ENCODE results near the gene PDE5A. TPM values are rescaled to one million over a fixed set of nuclear protein-coding genes. Genes with fewer than 3 reads are reported as not detected.

Gene PDE5A
- polyA plus RNA-seq, 1 of the 3 experiments (the other 2 are of a cell fraction) = 6.4 TPM

GRCh38 chr4:119580293-119580692, 48.3 kb downstream of the PDE5A start:
- Histone ChIP-seq H3K4me3 (ENCODE audit: low read depth in 2 of 2, low read length in 1 of 2) (no peak overlapping the region), H3K4me2 (no peak overlapping the region), H3K9me3 (no peaks in the 10 kb centered on the region), H3K27me3 (ENCODE audit: insufficient read depth) (no peaks in the 10 kb centered on the region), H3K4me1 (ENCODE audit: control insufficient read depth in 1 of 2, insufficient read depth in 2 of 2, low read depth in 1 of 2, low read length in 1 of 2) (no peaks in the 10 kb centered on the region), H3K79me2 (ENCODE audit: insufficient read depth) (no peaks in the 10 kb centered on the region), H2AFZ (ENCODE audit: low read depth) (no peak overlapping the region), H3F3A (replicated peaks; ENCODE audit: insufficient read depth) (no peaks in the 10 kb centered on the region), H4K20me1 (ENCODE audit: insufficient read depth) (no peaks in the 10 kb centered on the region), H3K36me3 (replicated peaks in 1 of 2; ENCODE audit: control insufficient read depth in 1 of 2, insufficient read depth in 2 of 2, low read length in 1 of 2) (no peaks in the 10 kb centered on the region), H3K9me2 (no peaks in the 10 kb centered on the region), H3K27ac (ENCODE audit: low read depth in 2 of 2, low read length in 1 of 2) (no peak overlapping the region), H3K9ac (no peak overlapping the region)
- ChIA-PET POLR2A (no interaction called here), CTCF (interaction anchor here (0.9 to 1.4 kb wide), 2 partner anchors 25 to 47 kb away, joined by 3 read pairs; no protein-coding TSS in a partner anchor)
- TF ChIP-seq, protein P1, sequence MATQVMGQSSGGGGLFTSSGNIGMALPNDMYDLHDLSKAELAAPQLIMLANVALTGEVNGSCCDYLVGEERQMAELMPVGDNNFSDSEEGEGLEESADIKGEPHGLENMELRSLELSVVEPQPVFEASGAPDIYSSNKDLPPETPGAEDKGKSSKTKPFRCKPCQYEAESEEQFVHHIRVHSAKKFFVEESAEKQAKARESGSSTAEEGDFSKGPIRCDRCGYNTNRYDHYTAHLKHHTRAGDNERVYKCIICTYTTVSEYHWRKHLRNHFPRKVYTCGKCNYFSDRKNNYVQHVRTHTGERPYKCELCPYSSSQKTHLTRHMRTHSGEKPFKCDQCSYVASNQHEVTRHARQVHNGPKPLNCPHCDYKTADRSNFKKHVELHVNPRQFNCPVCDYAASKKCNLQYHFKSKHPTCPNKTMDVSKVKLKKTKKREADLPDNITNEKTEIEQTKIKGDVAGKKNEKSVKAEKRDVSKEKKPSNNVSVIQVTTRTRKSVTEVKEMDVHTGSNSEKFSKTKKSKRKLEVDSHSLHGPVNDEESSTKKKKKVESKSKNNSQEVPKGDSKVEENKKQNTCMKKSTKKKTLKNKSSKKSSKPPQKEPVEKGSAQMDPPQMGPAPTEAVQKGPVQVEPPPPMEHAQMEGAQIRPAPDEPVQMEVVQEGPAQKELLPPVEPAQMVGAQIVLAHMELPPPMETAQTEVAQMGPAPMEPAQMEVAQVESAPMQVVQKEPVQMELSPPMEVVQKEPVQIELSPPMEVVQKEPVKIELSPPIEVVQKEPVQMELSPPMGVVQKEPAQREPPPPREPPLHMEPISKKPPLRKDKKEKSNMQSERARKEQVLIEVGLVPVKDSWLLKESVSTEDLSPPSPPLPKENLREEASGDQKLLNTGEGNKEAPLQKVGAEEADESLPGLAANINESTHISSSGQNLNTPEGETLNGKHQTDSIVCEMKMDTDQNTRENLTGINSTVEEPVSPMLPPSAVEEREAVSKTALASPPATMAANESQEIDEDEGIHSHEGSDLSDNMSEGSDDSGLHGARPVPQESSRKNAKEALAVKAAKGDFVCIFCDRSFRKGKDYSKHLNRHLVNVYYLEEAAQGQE (IDR thresholded peaks at IDR 0.05; ENCODE audit: low read depth, low read length) = no peak
- no peak for TF ChIP-seq MXI1 (IDR thresholded peaks at IDR 0.05; ENCODE audit: low read depth, low read length)
- DNase-seq = no peak
- 91% methylated on average over 3 of the region's 3 CpGs for WGBS (ENCODE audit: low lambda C conversion rate)

GRCh38 chr4:119579823-119580222, 48.8 kb downstream of the PDE5A start:
- POLR2A ChIA-PET = no interaction called here
- Histone ChIP-seq H3K9me2 (no peaks in the 10 kb centered on the region), H3K4me1 (ENCODE audit: control insufficient read depth in 1 of 2, insufficient read depth in 2 of 2, low read depth in 1 of 2, low read length in 1 of 2) (no peaks in the 10 kb centered on the region), H3K36me3 (replicated peaks in 1 of 2; ENCODE audit: control insufficient read depth in 1 of 2, insufficient read depth in 2 of 2, low read length in 1 of 2) (no peaks in the 10 kb centered on the region), H3K27me3 (ENCODE audit: insufficient read depth) (no peaks in the 10 kb centered on the region), H2AFZ (ENCODE audit: low read depth) (no peak overlapping the region), H3K9ac (no peak overlapping the region), H3K9me3 (no peaks in the 10 kb centered on the region), H3K4me3 (ENCODE audit: low read depth in 2 of 2, low read length in 1 of 2) (no peak overlapping the region), H4K20me1 (ENCODE audit: insufficient read depth) (no peaks in the 10 kb centered on the region), H3K4me2 (no peak overlapping the region), H3K79me2 (ENCODE audit: insufficient read depth) (no peaks in the 10 kb centered on the region), H3K27ac (ENCODE audit: low read depth in 2 of 2, low read length in 1 of 2) (no peak overlapping the region), H3F3A (replicated peaks; ENCODE audit: insufficient read depth) (no peaks in the 10 kb centered on the region)
- CTCF ChIA-PET = interaction anchor here (0.9 kb wide), 1 partner anchor 47 kb away, joined by 3 read pairs; no protein-coding TSS in a partner anchor
- WGBS (ENCODE audit: low lambda C conversion rate) = 94% methylated on average over 3 of the region's 5 CpGs
- DNase-seq = no peak
- no peak for TF ChIP-seq CTCF (IDR thresholded peaks at IDR 0.05)
- no peak for TF ChIP-seq FOXJ3 (CRISPR knock-in tag; IDR thresholded peaks at IDR 0.05)
- TF ChIP-seq RAD21 (IDR thresholded peaks at IDR 0.05; ENCODE audit: low read length) = no peak
- TF ChIP-seq GATA2 (CRISPR knock-in tag; IDR thresholded peaks at IDR 0.05) = no peak
- TF ChIP-seq CHD2 (IDR thresholded peaks at IDR 0.05; ENCODE audit: low read length, partially characterized antibody) = no peak
- no peak for TF ChIP-seq ZBTB33 (IDR thresholded peaks at IDR 0.05; ENCODE audit: borderline replicate concordance, low read depth)
- TF ChIP-seq MXI1 (IDR thresholded peaks at IDR 0.05; ENCODE audit: low read depth, low read length) = no peak
- no peak for TF ChIP-seq IRF3 (IDR thresholded peaks at IDR 0.05; ENCODE audit: low read depth, low read length)
- TF ChIP-seq, protein P1 (IDR thresholded peaks at IDR 0.05; ENCODE audit: low read depth, low read length) = no peak
- no peak for TF ChIP-seq NFIC (IDR thresholded peaks at IDR 0.05; ENCODE audit: borderline replicate concordance)
- TF ChIP-seq NRF1 (IDR thresholded peaks at IDR 0.05; ENCODE audit: low read depth, low read length) = no peak
- no peak for TF ChIP-seq MAX (IDR thresholded peaks at IDR 0.05; ENCODE audit: low read depth)
- TF ChIP-seq EP300 (IDR thresholded peaks at IDR 0.05; ENCODE audit: borderline replicate concordance in 1 of 2, low read depth in 1 of 2, low read length in 1 of 2) = no peak

All from SK-N-SH (cell line).